ENCODE data around the gene BDH1.

DNA sequence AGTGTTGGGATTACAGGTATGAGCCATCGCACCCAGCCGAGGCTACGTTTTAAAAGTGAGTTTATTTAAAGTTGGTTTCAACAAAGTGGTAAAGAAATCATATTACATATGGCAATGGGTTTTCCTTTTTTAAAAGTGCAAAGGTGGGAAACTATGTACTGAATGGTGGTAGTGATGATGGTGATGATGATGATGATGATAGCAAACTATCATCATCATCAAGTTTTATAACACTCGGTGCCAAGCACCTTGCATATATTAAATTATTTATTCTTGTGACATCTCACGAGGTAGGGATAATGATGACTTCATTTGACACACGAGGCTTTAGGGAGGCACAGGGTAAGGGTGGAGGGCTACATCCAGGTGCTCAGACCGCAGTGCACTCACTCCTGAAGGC, 64.3 kb downstream of the BDH1 start:
- TF ChIP-seq YY1 (IDR thresholded peaks at IDR 0.05; ENCODE audit: insufficient read depth, insufficient read length): no peak
- TF ChIP-seq ZNF274 (IDR thresholded peaks at IDR 0.05; ENCODE audit: low read depth, low read length): no peak

Measured in NT2/D1 (cell line).